ENCODE results near the gene INO80D.
A peak's percentile ranks its signal among the peaks of the same experiment; 100 is the strongest.
"Not testable (repeated sequence)": the region's sequence is repeated elsewhere in the genome, so short reads cannot be mapped to it uniquely, and the experiment has no call there.

Gene INO80D

GRCh38 chr2:206085742-206086445 lies at the start of gene INO80D:
TSS of gene INO80D (minus strand) at chr2:206086174. CDS start at chr2:206063016, 23,158 bp downstream.
- peak; percentile 85 for DNase-seq (ENCODE audit: low spot score)
- Histone ChIP-seq H3K4me3 (peak within 1 kb of the TSS; percentile 74), H3K27ac (peak within 1 kb of the TSS; percentile 93 to 98)
- TF ChIP-seq CTCF (IDR thresholded peaks at IDR 0.05), result peak; percentile 25

GRCh38 chr2:206127656-206128055 lies 41.7 kb upstream of the INO80D start:
- no peak for TF ChIP-seq CTCF (IDR thresholded peaks at IDR 0.05)
- no peak for DNase-seq (ENCODE audit: low spot score)
- Histone ChIP-seq H3K4me3 (no peak overlapping the region), H3K27ac (no peak overlapping the region)

- no peak overlapping the region for H3K27ac ChIP-seq
- no peak for TF ChIP-seq CTCF (IDR thresholded peaks at IDR 0.05)
- no peak overlapping the region for H3K4me3 ChIP-seq
- no peak for DNase-seq (ENCODE audit: low spot score)
Measured at GRCh38 chr2:206125901-206126300, 39.9 kb upstream of the INO80D start.

GRCh38 chr2:206122569-206122968 lies 36.6 kb upstream of the INO80D start:
- not testable (repeated sequence) for H3K4me3 ChIP-seq; H3K27ac ChIP-seq; DNase-seq (ENCODE audit: low spot score)

GRCh38 chr2:206116278-206116677 lies 30.3 kb upstream of the INO80D start:
- H3K27ac ChIP-seq, result no peak overlapping the region
- no peak for DNase-seq (ENCODE audit: low spot score)
- TF ChIP-seq CTCF (IDR thresholded peaks at IDR 0.05), result no peak
- no peak overlapping the region for H3K4me3 ChIP-seq

GRCh38 chr2:206115026-206115578 lies 29.1 kb upstream of the INO80D start:
- no peak overlapping the region for H3K4me3 ChIP-seq
- H3K27ac ChIP-seq, result no peak overlapping the region
- DNase-seq (ENCODE audit: low spot score), result no peak
- TF ChIP-seq CTCF (IDR thresholded peaks at IDR 0.05), result no peak

- TF ChIP-seq CTCF (IDR thresholded peaks at IDR 0.05), result no peak
- H3K27ac ChIP-seq, result no peak overlapping the region
- DNase-seq (ENCODE audit: low spot score), result no peak
- H3K4me3 ChIP-seq, result no peak overlapping the region
Measured at GRCh38 chr2:206112846-206113547, 27.0 kb upstream of the INO80D start.

Measured in coronary artery (tissue), 2 donors.